ENCODE measurements around the gene CEBPA. TPM values are rescaled to one million over a fixed set of nuclear protein-coding genes. Genes with fewer than 3 reads are reported as not detected.
A peak's percentile ranks its signal among the peaks of the same experiment; 100 is the strongest.

The CEBPA gene
- total RNA-seq, 1 experiment from 2014 or later: 4.3 TPM

- DNase-seq (ENCODE audit: low spot score): no peak
Observed at GRCh38 chr19:33287438-33287837, 14.9 kb downstream of the CEBPA start.

DNA sequence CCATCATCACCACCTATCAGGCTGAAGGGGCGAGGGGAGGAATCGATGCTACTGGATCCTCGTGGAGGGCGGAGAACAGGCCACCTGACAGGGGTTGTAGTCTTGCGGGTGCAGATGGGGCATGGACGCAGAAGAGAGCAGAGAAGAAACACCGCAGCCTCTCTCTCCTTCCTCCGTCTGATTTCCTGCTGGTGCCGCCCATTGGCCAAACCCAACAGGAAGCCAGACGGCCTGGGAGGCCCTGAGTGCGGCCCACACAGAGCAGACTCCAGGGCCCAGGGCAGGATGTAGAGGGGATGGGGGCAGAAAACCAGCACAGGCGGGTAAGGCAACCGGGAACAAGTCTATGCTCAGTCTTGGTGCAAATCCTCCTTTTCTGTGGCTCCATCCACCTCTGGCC lies 15.4 kb downstream of the CEBPA start:
- DNase-seq (ENCODE audit: low spot score): no peak

- no peak for DNase-seq (ENCODE audit: low spot score)
Observed at GRCh38 chr19:33285441-33285927, 16.9 kb downstream of the CEBPA start.

DNA sequence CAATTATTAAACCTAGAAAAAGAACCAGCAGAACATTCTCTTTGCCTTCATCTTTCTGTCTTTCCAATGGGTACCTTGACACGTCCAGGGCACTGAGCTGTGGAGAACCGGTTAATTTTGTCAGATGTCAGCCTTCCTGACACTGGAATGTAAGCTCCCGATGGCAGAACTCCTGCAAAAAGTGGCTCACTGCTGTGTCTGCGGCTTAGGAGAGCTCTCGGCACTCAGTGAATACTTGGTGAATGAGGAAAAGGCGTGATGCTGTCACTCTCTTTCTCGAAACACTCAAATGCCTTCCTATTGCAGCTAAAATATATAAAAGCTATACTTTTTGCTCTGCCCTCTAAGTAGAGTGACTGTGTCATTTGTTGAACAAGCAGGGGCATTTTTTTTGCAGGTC lies 17.6 kb downstream of the CEBPA start:
- DNase-seq (ENCODE audit: low spot score): no peak

- DNase-seq (ENCODE audit: low spot score): no peak
Observed at GRCh38 chr19:33284146-33284643, 18.1 kb downstream of the CEBPA start.

- no peak for DNase-seq (ENCODE audit: low spot score)
Observed at GRCh38 chr19:33283589-33283988, 18.7 kb downstream of the CEBPA start.

DNA sequence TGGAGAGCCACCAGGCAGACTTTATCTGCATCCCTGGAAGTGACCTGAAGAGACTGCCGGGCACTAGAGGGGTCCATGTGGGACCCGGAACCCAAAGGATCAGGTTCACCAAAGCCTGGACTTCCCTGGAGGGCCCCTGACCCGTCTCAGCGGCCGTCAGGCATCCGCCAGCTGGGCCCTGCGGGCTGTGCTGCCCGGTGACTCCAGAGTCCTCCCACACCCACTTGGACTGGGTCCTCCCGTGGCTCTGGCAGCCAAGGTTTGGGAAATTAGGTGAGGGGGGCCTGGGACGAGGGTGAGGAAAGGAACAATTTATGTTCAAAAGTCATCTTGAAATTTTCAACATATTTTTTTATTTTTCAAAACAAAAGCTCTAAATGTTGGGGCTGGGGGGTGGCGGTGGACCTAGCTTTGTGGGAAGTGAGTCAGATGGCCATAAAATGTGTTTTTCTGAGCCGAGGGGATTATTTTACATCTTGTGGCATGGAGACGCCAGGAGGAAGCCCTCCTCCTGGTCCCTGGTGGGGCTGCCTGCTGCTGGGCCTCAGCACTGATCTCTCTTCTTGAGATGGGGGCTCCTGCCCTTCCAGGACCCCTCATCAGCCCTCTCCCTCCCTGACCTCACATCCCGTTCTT lies 20.2 kb downstream of the CEBPA start:
- peak; percentile 47 for DNase-seq (ENCODE audit: low spot score)

DNA sequence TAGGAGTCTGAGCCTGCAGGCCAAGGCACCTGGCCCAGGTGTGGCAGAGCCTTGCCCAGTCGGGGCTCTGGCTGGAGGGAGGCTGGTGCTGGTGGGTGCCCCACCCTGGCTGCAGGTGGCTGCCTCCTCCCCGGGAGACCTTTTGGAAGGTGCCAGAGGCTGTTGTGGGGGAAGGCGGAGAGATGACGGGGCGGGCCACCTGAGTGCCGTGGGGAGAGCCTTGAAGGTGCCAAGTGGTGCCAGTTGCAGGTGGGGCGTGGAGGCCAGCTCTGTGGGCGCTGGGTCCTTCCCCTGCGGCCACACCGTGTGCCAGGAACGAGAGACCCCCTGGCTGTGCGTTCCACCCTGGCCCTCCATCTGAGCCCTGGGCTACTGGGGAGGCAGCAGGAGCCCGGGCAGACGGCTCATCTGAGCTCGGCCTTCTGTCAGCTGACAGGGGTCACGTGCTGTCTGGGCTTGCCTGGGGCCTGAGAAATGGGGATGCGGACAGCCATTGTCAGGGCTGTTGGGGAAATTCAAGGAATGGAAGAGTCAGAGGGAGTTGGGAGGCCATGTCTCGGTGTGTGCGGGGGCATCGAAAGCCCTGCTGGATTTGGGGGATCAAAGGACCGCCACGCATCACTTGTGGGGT lies 20.9 kb downstream of the CEBPA start:
- no peak for DNase-seq (ENCODE audit: low spot score)

- DNase-seq (ENCODE audit: low spot score): peak; percentile 42
Observed at GRCh38 chr19:33280351-33280921, 21.9 kb downstream of the CEBPA start.

- DNase-seq (ENCODE audit: low spot score): no peak
Observed at GRCh38 chr19:33279430-33280350, 22.6 kb downstream of the CEBPA start.

- DNase-seq (ENCODE audit: low spot score): no peak
Observed at GRCh38 chr19:33278403-33279269, 23.7 kb downstream of the CEBPA start.

- DNase-seq (ENCODE audit: low spot score): no peak
Observed at GRCh38 chr19:33278023-33278402, 24.3 kb downstream of the CEBPA start.

GRCh38 chr19:33277434-33277833 lies 24.9 kb downstream of the CEBPA start:
- no peak for DNase-seq (ENCODE audit: low spot score)

- no peak for DNase-seq (ENCODE audit: low spot score)
Observed at GRCh38 chr19:33275933-33276619, 26.3 kb downstream of the CEBPA start.

DNA sequence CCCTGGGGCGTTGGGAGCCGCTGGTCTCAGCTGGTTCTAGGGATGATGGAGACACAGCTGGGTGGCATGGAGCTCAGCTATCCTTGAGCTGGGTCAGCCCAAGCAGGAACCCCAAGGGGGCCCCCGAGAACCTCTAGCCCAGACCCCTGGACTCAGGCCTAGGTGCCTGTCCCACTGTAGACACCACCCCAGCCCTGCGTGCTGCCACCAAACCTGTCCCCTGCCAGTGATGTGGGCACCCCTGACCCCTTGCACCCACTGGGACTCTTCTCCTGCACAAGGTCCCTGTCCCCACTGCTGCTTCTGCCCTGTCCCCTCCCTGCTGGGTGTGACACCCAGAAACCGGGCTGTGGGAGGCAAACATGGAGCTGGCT lies 26.8 kb downstream of the CEBPA start:
- DNase-seq (ENCODE audit: low spot score): no peak

DNA sequence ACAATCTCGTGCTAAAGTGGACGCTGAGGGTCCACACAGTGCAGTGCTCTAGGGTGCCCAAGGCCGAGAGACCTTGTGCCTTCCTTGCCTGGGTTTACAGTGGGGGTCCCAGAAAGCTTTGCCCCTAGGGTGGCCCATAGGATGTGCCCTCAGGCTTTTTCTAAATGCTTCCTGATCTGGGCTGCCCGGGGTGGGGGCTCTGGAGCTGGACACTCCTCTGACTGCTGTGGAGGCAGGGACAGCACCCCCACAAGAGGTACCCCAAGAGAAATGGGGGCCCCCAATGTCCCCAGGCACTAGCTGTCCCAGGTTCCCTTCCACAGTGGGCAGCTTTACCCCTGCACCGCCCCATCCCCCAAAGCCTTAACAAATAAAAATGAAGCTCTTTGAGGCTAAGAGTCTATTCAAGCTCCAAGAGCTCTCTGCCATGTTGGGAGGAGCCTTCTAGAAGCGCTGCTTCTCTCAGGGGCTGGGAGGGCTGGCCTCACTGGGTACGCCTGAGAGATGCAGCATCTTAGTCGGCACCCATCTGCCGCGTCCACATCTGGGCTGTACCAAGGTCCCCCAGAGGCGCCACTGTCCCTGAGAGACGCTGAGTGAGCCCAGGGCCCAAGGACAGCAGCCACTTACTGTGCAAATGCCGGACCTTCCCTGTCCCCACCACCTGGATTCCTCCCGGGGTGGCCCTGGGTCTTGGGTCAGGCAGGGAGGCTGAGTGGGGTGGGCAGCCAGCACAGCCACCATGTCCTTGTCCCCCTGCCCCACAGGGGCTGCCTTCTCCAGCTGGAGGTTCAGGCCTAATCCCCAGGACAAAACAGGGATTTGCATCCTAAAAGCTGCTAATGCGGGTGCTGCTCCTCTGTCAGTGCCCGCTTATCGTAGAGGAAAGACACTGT lies 27.4 kb downstream of the CEBPA start:
- no peak for DNase-seq (ENCODE audit: low spot score)

DNA sequence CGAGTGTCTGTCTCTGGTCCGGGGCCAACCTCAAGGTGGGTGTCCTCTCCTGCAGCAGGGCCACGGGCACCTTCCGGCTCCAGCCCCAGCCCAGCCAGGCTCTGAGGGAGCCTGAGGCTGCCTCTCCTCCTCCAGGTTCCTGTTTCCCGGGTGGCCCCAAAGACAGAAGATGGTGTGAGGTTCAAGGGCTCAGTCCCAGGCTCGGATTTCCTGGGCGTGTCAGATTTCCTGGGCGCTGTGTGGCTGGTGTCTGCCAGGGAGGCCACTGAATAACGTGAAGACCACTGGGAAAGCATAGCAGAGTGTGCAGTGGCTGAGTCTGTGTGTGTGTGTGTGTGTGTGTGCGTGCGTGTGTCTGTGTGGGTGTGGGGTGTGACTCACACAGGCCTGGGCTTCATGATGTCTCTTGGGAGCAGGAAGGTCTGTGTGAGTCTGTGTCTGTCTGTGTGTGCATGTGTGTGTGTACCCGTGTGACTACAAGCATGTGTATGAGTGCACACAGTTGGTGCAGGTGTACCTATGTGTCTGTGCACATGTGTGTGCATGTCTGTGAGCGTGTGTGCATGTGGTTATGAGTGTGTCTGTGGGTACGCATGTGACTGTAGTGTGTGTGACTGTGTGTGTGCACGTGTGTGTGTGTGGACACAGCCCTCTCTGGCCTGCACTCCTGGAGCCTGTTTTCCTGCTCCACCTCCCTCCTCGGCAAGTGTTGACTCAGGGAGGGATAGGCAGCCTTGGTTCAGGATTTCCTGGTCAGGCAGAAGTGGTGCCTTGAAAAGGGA lies 28.3 kb downstream of the CEBPA start:
- peak; percentile 48 for DNase-seq (ENCODE audit: low spot score)

- no peak for DNase-seq (ENCODE audit: low spot score)
Observed at GRCh38 chr19:33273065-33273736, 29.1 kb downstream of the CEBPA start.

All from A172 (cell line).